ENCODE data around the gene CSTF1.

The CSTF1 gene

DNA sequence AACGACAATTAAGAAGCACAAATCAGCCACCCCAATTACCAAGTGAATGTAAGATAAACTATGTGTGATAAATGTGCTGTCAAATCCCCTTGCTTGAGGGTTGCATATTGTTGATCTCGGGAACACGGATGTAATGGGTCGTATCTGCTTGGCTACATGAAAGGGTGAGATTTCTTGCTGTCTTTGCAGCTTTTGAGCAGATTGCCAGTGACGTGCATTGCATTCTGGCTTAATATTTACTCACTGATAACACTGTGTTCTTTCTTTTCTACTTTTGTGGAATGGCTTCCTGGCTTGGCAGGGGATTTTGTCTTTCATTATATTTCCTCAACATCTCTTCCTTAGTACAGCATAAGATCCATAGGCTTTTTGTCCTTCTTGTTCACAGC, 44.1 kb upstream of the CSTF1 start:
- Histone ChIP-seq H3K4me2 (ENCODE audit: low read length) (no peak overlapping the region), H4K8ac (ENCODE audit: low read depth, low read length) (no peak overlapping the region), H2BK120ac (ENCODE audit: low read depth, low read length) (no peak overlapping the region), H3K27me3 (ENCODE audit: insufficient read depth, low read length, poor library complexity) (no peaks in the 10 kb centered on the region), H3K56ac (ENCODE audit: low read length) (peak overlapping the region; percentile 53), H3K4me3 (ENCODE audit: low read length) (no peak overlapping the region), H3K36me3 (ENCODE audit: control insufficient read depth, insufficient read depth, low read length) (no peaks in the 10 kb centered on the region), H4K5ac (ENCODE audit: low read length) (no peak overlapping the region), H2BK15ac (replicated peaks; ENCODE audit: low read depth) (no peak overlapping the region), H3K79me2 (ENCODE audit: control insufficient read depth, insufficient read depth, low read length) (no peaks in the 10 kb centered on the region), H2BK5ac (ENCODE audit: low read length) (no peak overlapping the region), H3K79me1 (ENCODE audit: low read length) (no peaks in the 10 kb centered on the region), H3K23ac (ENCODE audit: low read length) (no peak overlapping the region), H3K9ac (ENCODE audit: low read length) (no peak overlapping the region), H3K18ac (ENCODE audit: low read length) (no peak overlapping the region), H3K4me1 (ENCODE audit: control insufficient read depth, low read depth, low read length) (peaks cover 8% of the 10 kb centered on the region), H2AK5ac (ENCODE audit: low read length) (no peak overlapping the region), H3K4ac (ENCODE audit: low read depth, low read length) (no peak overlapping the region), H3K27ac (ENCODE audit: low read depth, low read length) (no peak overlapping the region)
- WGBS (ENCODE audit: extremely low coverage, insufficient coverage, low lambda C conversion rate) = no CpG with 5 or more reads among the region's 5 CpGs
- DNase-seq = peak; percentile 64

DNA sequence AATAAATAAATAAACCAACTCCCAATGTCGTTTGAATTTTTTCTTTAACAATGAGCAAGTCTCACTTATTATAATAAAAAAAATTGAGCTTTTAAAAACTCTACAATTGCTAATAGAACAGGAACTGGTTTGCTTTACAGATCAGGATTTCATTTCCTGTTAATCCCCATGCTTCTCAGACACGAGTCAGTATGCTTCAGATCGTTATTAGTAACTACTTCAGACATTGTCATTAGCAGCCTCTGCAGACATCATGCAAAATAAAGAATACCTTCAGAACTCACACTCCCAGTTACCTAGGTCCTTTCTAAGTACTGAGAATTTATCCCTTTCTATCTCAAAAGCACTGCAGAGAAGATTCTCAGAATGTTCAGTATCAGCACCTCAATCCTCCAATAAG, 43.7 kb upstream of the CSTF1 start:
- Histone ChIP-seq H3K9ac (ENCODE audit: low read length) (no peak overlapping the region), H3K27ac (ENCODE audit: low read depth, low read length) (no peak overlapping the region), H3K4me2 (ENCODE audit: low read length) (no peak overlapping the region), H3K23ac (ENCODE audit: low read length) (no peak overlapping the region), H3K56ac (ENCODE audit: low read length) (no peak overlapping the region), H2BK120ac (ENCODE audit: low read depth, low read length) (no peak overlapping the region), H2BK15ac (replicated peaks; ENCODE audit: low read depth) (no peak overlapping the region), H3K79me1 (ENCODE audit: low read length) (no peaks in the 10 kb centered on the region), H3K27me3 (ENCODE audit: insufficient read depth, low read length, poor library complexity) (no peaks in the 10 kb centered on the region), H4K8ac (ENCODE audit: low read depth, low read length) (no peak overlapping the region), H3K4ac (ENCODE audit: low read depth, low read length) (no peak overlapping the region), H3K4me3 (ENCODE audit: low read length) (no peak overlapping the region), H2BK5ac (ENCODE audit: low read length) (no peak overlapping the region), H3K36me3 (ENCODE audit: control insufficient read depth, insufficient read depth, low read length) (no peaks in the 10 kb centered on the region), H4K5ac (ENCODE audit: low read length) (no peak overlapping the region), H3K4me1 (ENCODE audit: control insufficient read depth, low read depth, low read length) (peaks cover 8% of the 10 kb centered on the region), H3K79me2 (ENCODE audit: control insufficient read depth, insufficient read depth, low read length) (no peaks in the 10 kb centered on the region), H3K18ac (ENCODE audit: low read length) (no peak overlapping the region), H2AK5ac (ENCODE audit: low read length) (no peak overlapping the region)
- no CpG with 5 or more reads among the region's 3 CpGs for WGBS (ENCODE audit: extremely low coverage, insufficient coverage, low lambda C conversion rate)
- DNase-seq = peak; percentile 16

DNA sequence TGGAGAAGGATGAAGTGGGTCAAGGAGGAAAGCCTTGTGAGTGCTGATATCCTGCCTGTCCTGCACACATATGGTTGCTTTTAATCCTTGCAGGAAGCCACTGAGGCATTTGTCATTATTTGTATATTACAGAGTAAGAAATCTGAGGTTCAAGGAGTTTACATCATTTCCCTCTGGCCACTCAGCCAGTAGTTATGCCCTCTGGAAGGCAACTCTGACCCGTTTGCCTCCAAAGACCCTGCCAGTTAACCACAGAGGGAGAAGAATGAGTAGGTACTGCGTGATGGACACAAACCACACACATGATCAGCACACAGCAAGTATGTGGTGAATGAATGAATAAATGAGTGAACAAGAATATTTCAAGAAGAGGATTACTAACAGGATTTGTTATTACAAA, 41.6 kb upstream of the CSTF1 start:
- Histone ChIP-seq H2BK5ac (ENCODE audit: low read length) (no peak overlapping the region), H3K23ac (ENCODE audit: low read length) (no peak overlapping the region), H3K79me1 (ENCODE audit: low read length) (no peaks in the 10 kb centered on the region), H3K56ac (ENCODE audit: low read length) (no peak overlapping the region), H4K8ac (ENCODE audit: low read depth, low read length) (no peak overlapping the region), H3K4me1 (ENCODE audit: control insufficient read depth, low read depth, low read length) (peaks cover 4% of the 10 kb centered on the region), H3K79me2 (ENCODE audit: control insufficient read depth, insufficient read depth, low read length) (no peaks in the 10 kb centered on the region), H3K36me3 (ENCODE audit: control insufficient read depth, insufficient read depth, low read length) (no peaks in the 10 kb centered on the region), H2AK5ac (ENCODE audit: low read length) (no peak overlapping the region), H3K27me3 (ENCODE audit: insufficient read depth, low read length, poor library complexity) (no peaks in the 10 kb centered on the region), H3K18ac (ENCODE audit: low read length) (no peak overlapping the region), H2BK120ac (ENCODE audit: low read depth, low read length) (no peak overlapping the region), H4K5ac (ENCODE audit: low read length) (no peak overlapping the region), H3K4me2 (ENCODE audit: low read length) (no peak overlapping the region), H3K4me3 (ENCODE audit: low read length) (no peak overlapping the region), H3K27ac (ENCODE audit: low read depth, low read length) (no peak overlapping the region), H2BK15ac (replicated peaks; ENCODE audit: low read depth) (no peak overlapping the region), H3K9ac (ENCODE audit: low read length) (no peak overlapping the region), H3K4ac (ENCODE audit: low read depth, low read length) (no peak overlapping the region)
- no peak for DNase-seq
- WGBS (ENCODE audit: extremely low coverage, insufficient coverage, low lambda C conversion rate) = no CpG with 5 or more reads among the region's 2 CpGs

DNA sequence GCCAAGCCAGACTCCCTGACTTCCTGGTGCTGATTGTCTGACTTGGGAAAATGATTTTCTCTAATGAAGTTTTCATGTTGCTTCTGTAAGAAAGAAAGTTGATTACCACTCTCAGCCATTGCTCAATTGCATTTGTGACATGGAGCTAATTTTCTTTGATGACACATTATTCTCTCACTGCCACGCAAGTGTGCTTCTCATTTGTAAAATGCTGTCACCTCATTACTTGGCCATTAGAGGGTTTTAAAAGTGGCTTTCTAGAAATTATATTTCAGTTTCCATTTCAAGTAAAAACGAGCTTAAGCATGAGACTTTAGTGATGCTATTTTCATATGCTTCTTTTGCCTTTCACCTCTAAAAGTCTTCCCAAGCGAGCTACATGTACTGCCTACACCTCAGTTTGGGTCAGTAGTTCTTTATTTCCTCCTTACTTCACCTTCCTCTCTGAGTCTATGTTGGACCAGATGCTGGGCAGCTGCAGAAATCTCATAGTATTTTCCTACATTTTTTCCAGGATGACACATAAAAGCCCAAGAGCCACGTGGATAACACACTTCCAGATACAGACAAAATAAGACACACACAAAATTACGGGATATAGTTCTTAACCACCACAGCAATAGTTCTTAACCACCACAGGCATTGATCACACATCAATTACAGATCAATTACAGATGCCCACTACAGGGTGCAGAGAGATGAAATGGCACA, 39.9 kb upstream of the CSTF1 start:
- H3K79me1 ChIP-seq (ENCODE audit: low read length) = no peaks in the 10 kb centered on the region
- no peak overlapping the region for H2AK5ac ChIP-seq (ENCODE audit: low read length)
- H3K4ac ChIP-seq (ENCODE audit: low read depth, low read length) = no peak overlapping the region
- no peak overlapping the region for H4K8ac ChIP-seq (ENCODE audit: low read depth, low read length)
- H3K27ac ChIP-seq (ENCODE audit: low read depth, low read length) = no peak overlapping the region
- H2BK15ac ChIP-seq (replicated peaks; ENCODE audit: low read depth) = no peak overlapping the region
- H3K4me2 ChIP-seq (ENCODE audit: low read length) = no peak overlapping the region
- H3K18ac ChIP-seq (ENCODE audit: low read length) = no peak overlapping the region
- no peak overlapping the region for H2BK120ac ChIP-seq (ENCODE audit: low read depth, low read length)
- no peaks in the 10 kb centered on the region for H3K79me2 ChIP-seq (ENCODE audit: control insufficient read depth, insufficient read depth, low read length)
- no peaks in the 10 kb centered on the region for H3K36me3 ChIP-seq (ENCODE audit: control insufficient read depth, insufficient read depth, low read length)
- H4K5ac ChIP-seq (ENCODE audit: low read length) = no peak overlapping the region
- H3K4me1 ChIP-seq (ENCODE audit: control insufficient read depth, low read depth, low read length) = peaks cover 4% of the 10 kb centered on the region
- DNase-seq = no peak
- no peak overlapping the region for H3K56ac ChIP-seq (ENCODE audit: low read length)
- no CpG with 5 or more reads among the region's 5 CpGs for WGBS (ENCODE audit: extremely low coverage, insufficient coverage, low lambda C conversion rate)
- H3K23ac ChIP-seq (ENCODE audit: low read length) = no peak overlapping the region
- H3K4me3 ChIP-seq (ENCODE audit: low read length) = no peak overlapping the region
- no peak overlapping the region for H2BK5ac ChIP-seq (ENCODE audit: low read length)
- H3K27me3 ChIP-seq (ENCODE audit: insufficient read depth, low read length, poor library complexity) = no peaks in the 10 kb centered on the region
- no peak overlapping the region for H3K9ac ChIP-seq (ENCODE audit: low read length)

DNA sequence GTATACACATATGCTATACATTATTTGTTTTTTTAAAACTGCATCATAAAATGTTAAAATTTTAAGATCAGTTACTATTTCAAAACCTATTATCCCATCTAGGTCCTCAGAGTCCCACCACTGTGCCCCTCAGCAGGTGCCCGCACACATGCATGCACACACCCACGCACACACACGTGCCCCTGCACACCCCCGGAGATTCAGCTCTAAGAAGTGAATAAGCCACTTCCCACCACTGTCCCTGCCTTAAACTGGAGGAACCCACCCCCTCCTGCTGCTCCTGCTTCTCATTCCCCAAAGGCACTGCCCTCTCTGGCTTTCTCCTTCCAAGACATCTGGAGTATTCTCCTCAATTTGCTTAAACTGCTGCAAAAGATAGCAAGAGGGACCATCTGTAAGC, 39.1 kb upstream of the CSTF1 start:
- Histone ChIP-seq H3K27ac (ENCODE audit: low read depth, low read length) (no peak overlapping the region), H2BK120ac (ENCODE audit: low read depth, low read length) (no peak overlapping the region), H3K79me1 (ENCODE audit: low read length) (no peaks in the 10 kb centered on the region), H3K4me1 (ENCODE audit: control insufficient read depth, low read depth, low read length) (peaks cover 2% of the 10 kb centered on the region), H3K79me2 (ENCODE audit: control insufficient read depth, insufficient read depth, low read length) (no peaks in the 10 kb centered on the region), H3K4me2 (ENCODE audit: low read length) (no peak overlapping the region), H3K18ac (ENCODE audit: low read length) (no peak overlapping the region), H3K27me3 (ENCODE audit: insufficient read depth, low read length, poor library complexity) (no peaks in the 10 kb centered on the region), H2BK15ac (replicated peaks; ENCODE audit: low read depth) (no peak overlapping the region), H3K56ac (ENCODE audit: low read length) (no peak overlapping the region), H4K5ac (ENCODE audit: low read length) (no peak overlapping the region), H4K8ac (ENCODE audit: low read depth, low read length) (no peak overlapping the region), H2BK5ac (ENCODE audit: low read length) (no peak overlapping the region), H3K23ac (ENCODE audit: low read length) (no peak overlapping the region), H2AK5ac (ENCODE audit: low read length) (no peak overlapping the region), H3K4ac (ENCODE audit: low read depth, low read length) (no peak overlapping the region), H3K9ac (ENCODE audit: low read length) (no peak overlapping the region), H3K4me3 (ENCODE audit: low read length) (no peak overlapping the region), H3K36me3 (ENCODE audit: control insufficient read depth, insufficient read depth, low read length) (no peaks in the 10 kb centered on the region)
- no CpG with 5 or more reads among the region's 4 CpGs for WGBS (ENCODE audit: extremely low coverage, insufficient coverage, low lambda C conversion rate)
- DNase-seq = no peak

DNA sequence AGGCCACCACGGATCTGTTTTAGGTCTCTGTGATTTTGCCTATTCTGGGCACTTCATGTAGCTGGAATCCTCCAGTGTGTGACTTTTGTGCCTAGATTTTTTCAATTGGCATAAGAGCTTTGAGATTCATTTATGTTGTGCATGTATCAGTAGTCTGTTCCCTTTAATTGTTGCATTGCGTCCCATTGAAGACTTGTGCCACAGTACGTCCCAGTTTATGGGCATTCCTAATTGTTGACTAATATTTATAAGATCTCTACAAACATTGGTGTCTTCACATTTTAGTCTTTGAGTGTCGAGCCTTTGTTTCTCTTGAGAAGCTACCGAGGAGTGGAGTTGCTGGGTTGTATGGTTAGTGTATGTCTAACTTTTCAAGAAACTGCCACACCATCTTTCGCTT, 34.4 kb upstream of the CSTF1 start:
- Histone ChIP-seq H3K18ac (ENCODE audit: low read length) (no peak overlapping the region), H2BK15ac (replicated peaks; ENCODE audit: low read depth) (no peak overlapping the region), H2AK5ac (ENCODE audit: low read length) (no peak overlapping the region), H2BK5ac (ENCODE audit: low read length) (no peak overlapping the region), H3K56ac (ENCODE audit: low read length) (no peak overlapping the region), H3K4me2 (ENCODE audit: low read length) (no peak overlapping the region), H3K4ac (ENCODE audit: low read depth, low read length) (no peak overlapping the region), H3K36me3 (ENCODE audit: control insufficient read depth, insufficient read depth, low read length) (no peaks in the 10 kb centered on the region), H3K27me3 (ENCODE audit: insufficient read depth, low read length, poor library complexity) (no peaks in the 10 kb centered on the region), H4K5ac (ENCODE audit: low read length) (no peak overlapping the region), H3K4me3 (ENCODE audit: low read length) (no peak overlapping the region), H3K9ac (ENCODE audit: low read length) (no peak overlapping the region), H3K27ac (ENCODE audit: low read depth, low read length) (no peak overlapping the region), H3K79me1 (ENCODE audit: low read length) (no peaks in the 10 kb centered on the region), H3K23ac (ENCODE audit: low read length) (no peak overlapping the region), H3K79me2 (ENCODE audit: control insufficient read depth, insufficient read depth, low read length) (no peaks in the 10 kb centered on the region), H4K8ac (ENCODE audit: low read depth, low read length) (no peak overlapping the region), H3K4me1 (ENCODE audit: control insufficient read depth, low read depth, low read length) (no peaks in the 10 kb centered on the region), H2BK120ac (ENCODE audit: low read depth, low read length) (no peak overlapping the region)
- no peak for DNase-seq
- no CpG with 5 or more reads among the region's 6 CpGs for WGBS (ENCODE audit: extremely low coverage, insufficient coverage, low lambda C conversion rate)
